ENCODE results near the gene NEURL1B.
"Not testable (repeated sequence)": the region's sequence is repeated elsewhere in the genome, so short reads cannot be mapped to it uniquely, and the experiment has no call there.

Gene NEURL1B

DNA sequence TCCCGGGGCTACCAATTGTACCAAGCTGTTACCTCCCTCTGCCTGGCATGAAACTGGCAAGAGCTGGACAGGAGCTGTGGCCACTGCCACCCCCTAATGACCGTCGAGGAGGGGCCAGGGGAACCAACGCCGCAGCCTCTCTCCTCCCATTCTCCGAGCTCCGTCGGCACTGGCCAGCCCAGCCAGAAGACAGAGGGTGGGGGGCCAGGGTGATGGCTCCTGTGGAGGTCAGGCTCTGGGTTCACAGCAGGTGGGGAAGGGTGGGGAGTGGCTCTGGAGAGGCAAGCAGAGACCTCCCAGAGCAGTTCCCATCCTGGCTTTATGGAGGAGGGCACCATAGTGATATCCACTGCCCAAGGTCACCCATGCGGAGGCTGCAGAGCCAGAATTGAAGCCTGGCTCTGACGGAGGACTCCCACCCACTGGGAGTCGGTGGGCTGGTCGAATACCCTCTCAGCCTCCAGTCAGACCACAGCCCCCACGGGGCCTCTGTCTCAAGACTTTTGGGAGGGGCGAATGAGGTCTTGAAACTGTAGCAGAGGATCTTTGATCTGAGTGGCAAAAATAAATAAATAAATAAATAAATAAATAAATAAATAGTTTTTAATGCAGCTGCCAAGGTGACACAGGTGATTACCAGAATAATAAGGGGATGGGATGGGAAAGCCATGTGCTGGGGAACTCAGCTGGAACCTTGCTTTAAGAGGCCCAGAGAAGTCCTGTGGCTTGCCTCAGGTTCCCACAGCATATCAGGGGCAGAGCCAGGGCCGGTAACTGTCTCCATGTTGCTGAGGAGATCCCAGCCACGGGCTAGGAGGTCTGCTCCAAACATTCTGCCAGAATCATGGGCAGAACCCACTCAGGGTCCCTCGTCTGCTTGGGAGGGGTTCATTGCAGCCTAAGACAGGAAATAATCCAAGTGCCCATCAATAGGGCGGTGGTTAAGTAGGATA lies 42.5 kb upstream of the NEURL1B start:
- Histone ChIP-seq H3K27me3 (no peaks in the 10 kb centered on the region), H3K27ac (no peak overlapping the region), H3K9me3 (no peaks in the 10 kb centered on the region), H3K36me3 (no peaks in the 10 kb centered on the region), H3K4me1 (peaks cover 0 to 35% (median 15%) of the 10 kb centered on the region in 4 donors), H3K4me3 (no peak overlapping the region)
- no peak for TF ChIP-seq CTCF (IDR thresholded peaks at IDR 0.05)
- DNase-seq, result no peak
- intact Hi-C loops (cut with DNase I; ENCODE audit: low total_unique reads), result no loop called here

DNA sequence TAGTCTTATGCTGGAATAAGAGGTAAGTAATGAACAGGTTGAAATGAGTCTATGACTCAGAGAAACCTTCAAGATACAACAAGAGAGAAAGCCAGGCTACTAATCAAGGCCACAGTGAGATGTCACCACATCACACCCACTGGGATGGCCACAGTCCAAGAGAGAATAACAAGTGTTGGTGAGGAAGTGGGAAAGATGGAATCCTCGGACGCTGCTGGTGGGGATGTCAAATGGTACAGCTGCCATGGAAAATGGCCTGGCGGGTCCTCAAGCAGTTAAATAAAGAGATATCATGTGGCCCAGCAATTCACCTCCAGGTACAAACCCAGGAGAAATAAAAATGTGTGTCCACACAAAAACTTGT lies 41.9 kb upstream of the NEURL1B start:
- intact Hi-C loops (cut with DNase I; ENCODE audit: low total_unique reads), result no loop called here
- no peaks in the 10 kb centered on the region for H3K36me3 ChIP-seq
- no peak for DNase-seq
- H3K4me3 ChIP-seq, result no peak overlapping the region
- peaks cover 0 to 39% (median 17%) of the 10 kb centered on the region in 4 donors for H3K4me1 ChIP-seq
- H3K9me3 ChIP-seq, result no peaks in the 10 kb centered on the region
- H3K27ac ChIP-seq, result no peak overlapping the region
- no peaks in the 10 kb centered on the region for H3K27me3 ChIP-seq
- TF ChIP-seq CTCF (IDR thresholded peaks at IDR 0.05), result no peak

- Histone ChIP-seq H3K9me3 (no peaks in the 10 kb centered on the region), H3K4me3 (no peak overlapping the region), H3K27me3 (no peaks in the 10 kb centered on the region), H3K27ac (peak overlapping the region; percentile 18 to 76), H3K4me1 (peaks cover 0 to 39% (median 17%) of the 10 kb centered on the region in 4 donors), H3K36me3 (no peaks in the 10 kb centered on the region)
- TF ChIP-seq CTCF (IDR thresholded peaks at IDR 0.05), result no peak
- intact Hi-C loops (cut with DNase I; ENCODE audit: low total_unique reads), result no loop called here
- DNase-seq, result peak in 1 of 2 donors; percentile 74
Measured at GRCh38 chr5:172600571-172600970, 40.5 kb upstream of the NEURL1B start.

GRCh38 chr5:172601576-172601975 lies 39.5 kb upstream of the NEURL1B start:
- Histone ChIP-seq H3K27ac (peak overlapping the region in 1 of 2 donors; percentile 76), H3K4me1 (peaks cover 0 to 39% (median 17%) of the 10 kb centered on the region in 4 donors)
- H3K4me3 ChIP-seq; H3K9me3 ChIP-seq; intact Hi-C loops (cut with DNase I; ENCODE audit: low total_unique reads); H3K36me3 ChIP-seq; H3K27me3 ChIP-seq: not testable (repeated sequence)
- DNase-seq, result peak in 1 of 2 donors; percentile 47

DNA sequence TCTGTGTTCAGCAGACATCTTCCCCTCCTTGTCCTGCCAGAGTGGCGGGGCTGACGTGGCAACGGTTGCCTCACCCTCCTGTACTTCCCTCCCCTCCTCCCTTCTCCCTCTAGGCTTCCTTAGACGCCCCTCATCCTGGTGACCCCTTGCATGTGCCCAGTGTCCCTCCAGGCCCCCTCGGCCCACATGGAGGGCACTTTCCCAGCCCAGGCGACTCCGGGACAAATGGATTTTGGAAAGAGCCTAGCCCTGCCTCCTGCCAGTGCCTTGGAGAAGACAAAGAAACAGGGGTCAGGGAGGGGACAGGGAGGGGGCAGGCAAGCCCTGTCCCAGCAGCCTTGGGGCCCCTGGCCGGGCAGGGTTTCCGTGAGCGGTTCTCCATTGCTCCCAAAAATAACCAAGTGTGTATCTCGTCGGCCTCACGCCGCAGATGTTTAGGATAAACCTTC lies 38.3 kb upstream of the NEURL1B start:
- no peak overlapping the region for H3K4me3 ChIP-seq
- peak in 1 of 2 donors; percentile 65 for DNase-seq

More for the DNA sequence above, 38.3 kb upstream of the NEURL1B start:
- no peak for TF ChIP-seq CTCF (IDR thresholded peaks at IDR 0.05)
- intact Hi-C loops (cut with DNase I; ENCODE audit: low total_unique reads), result no loop called here
- H3K27ac ChIP-seq, result peak overlapping the region; percentile 76
- no peaks in the 10 kb centered on the region for H3K27me3 ChIP-seq
- no peaks in the 10 kb centered on the region for H3K36me3 ChIP-seq
- H3K4me1 ChIP-seq, result peaks cover 0 to 42% (median 17%) of the 10 kb centered on the region in 4 donors
- H3K9me3 ChIP-seq, result no peaks in the 10 kb centered on the region
